ENCODE results near the gene TRIM15.
"Not testable (repeated sequence)": the region's sequence is repeated elsewhere in the genome, so short reads cannot be mapped to it uniquely, and the experiment has no call there.

The TRIM15 gene

GRCh38 chr6:30164714-30165113 is 1.4 kb downstream of the TRIM15 start:
- TF ChIP-seq CTCF (IDR thresholded peaks at IDR 0.05; ENCODE audit: low read length) (no peak), EZH2 (IDR thresholded peaks at IDR 0.05; ENCODE audit: borderline replicate concordance, low read length) (no peak)
- no peak overlapping the region for H3K27ac ChIP-seq (ENCODE audit: low read depth, low read length, poor library complexity, severe bottlenecking)
- no peaks in the 10 kb centered on the region for H3K36me3 ChIP-seq (ENCODE audit: insufficient read depth, low read length)
- H3K27me3 ChIP-seq (ENCODE audit: insufficient read depth, low read length) = no peaks in the 10 kb centered on the region; the same call in 1 of the 2 replicates
- no peaks in the 10 kb centered on the region for H4K20me1 ChIP-seq (ENCODE audit: insufficient read depth, low read length)
- H3K4me2 ChIP-seq (ENCODE audit: low read length) = no peak overlapping the region
- H3K9ac ChIP-seq (ENCODE audit: low read length) = no peak overlapping the region
- no peaks in the 10 kb centered on the region for H3K79me2 ChIP-seq (ENCODE audit: insufficient read depth, low read length)
- no peaks in the 10 kb centered on the region for H3F3A ChIP-seq (ENCODE audit: insufficient read depth, low read length)
- H3K4me3 ChIP-seq (ENCODE audit: low read depth, low read length, poor library complexity, severe bottlenecking) = no peak overlapping the region
- no peaks in the 10 kb centered on the region for H3K4me1 ChIP-seq (ENCODE audit: insufficient read depth, low read length, severe bottlenecking)
- no peaks in the 10 kb centered on the region for H3K9me2 ChIP-seq (ENCODE audit: low read depth, low read length)
- no peaks in the 10 kb centered on the region for H3K9me3 ChIP-seq (ENCODE audit: low read length)
- H2AFZ ChIP-seq (ENCODE audit: low read length) = no peak overlapping the region

- not testable (repeated sequence) for H3K9me3 ChIP-seq (ENCODE audit: low read length); H3K27me3 ChIP-seq (ENCODE audit: insufficient read depth, low read length); H3K4me1 ChIP-seq (ENCODE audit: insufficient read depth, low read length, severe bottlenecking); H3K9me2 ChIP-seq (ENCODE audit: low read depth, low read length); H4K20me1 ChIP-seq (ENCODE audit: insufficient read depth, low read length); H3K79me2 ChIP-seq (ENCODE audit: insufficient read depth, low read length); H3K4me3 ChIP-seq (ENCODE audit: low read depth, low read length, poor library complexity, severe bottlenecking); H3K4me2 ChIP-seq (ENCODE audit: low read length); H3K27ac ChIP-seq (ENCODE audit: low read depth, low read length, poor library complexity, severe bottlenecking); H3K36me3 ChIP-seq (ENCODE audit: insufficient read depth, low read length); H2AFZ ChIP-seq (ENCODE audit: low read length); H3F3A ChIP-seq (ENCODE audit: insufficient read depth, low read length); H3K9ac ChIP-seq (ENCODE audit: low read length)
These were observed 1.9 kb downstream of the TRIM15 start for GRCh38 chr6:30165238-30165637.

DNA sequence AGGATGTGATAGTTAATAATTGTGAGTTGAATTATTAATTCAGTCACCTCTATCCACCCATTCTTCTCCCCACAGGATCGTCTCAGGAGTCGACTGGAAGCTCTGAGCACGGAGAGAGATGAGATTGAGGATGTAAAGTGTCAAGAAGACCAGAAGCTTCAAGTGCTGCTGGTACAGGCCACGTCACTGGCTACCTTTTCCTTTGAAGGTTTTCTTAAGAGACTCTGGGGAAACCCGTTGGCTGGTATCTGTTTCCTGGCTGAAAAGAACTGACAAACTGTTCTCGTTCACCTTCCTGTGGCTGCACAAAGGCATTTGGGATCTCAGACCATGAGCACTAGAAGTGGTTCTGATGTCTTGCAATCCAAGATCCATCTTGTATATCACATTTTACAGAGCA is 3.8 kb downstream of the TRIM15 start:
- Histone ChIP-seq H3F3A (ENCODE audit: insufficient read depth, low read length) (no peaks in the 10 kb centered on the region), H3K9me2 (ENCODE audit: low read depth, low read length) (no peaks in the 10 kb centered on the region), H3K79me2 (ENCODE audit: insufficient read depth, low read length) (no peaks in the 10 kb centered on the region), H3K9me3 (ENCODE audit: low read length) (no peaks in the 10 kb centered on the region), H4K20me1 (ENCODE audit: insufficient read depth, low read length) (no peaks in the 10 kb centered on the region), H3K27ac (ENCODE audit: low read depth, low read length, poor library complexity, severe bottlenecking) (no peak overlapping the region), H3K4me2 (ENCODE audit: low read length) (no peak overlapping the region), H3K36me3 (ENCODE audit: insufficient read depth, low read length) (no peaks in the 10 kb centered on the region), H3K27me3 (ENCODE audit: insufficient read depth, low read length) (no peaks in the 10 kb centered on the region; the same call in 1 of the 2 replicates), H2AFZ (ENCODE audit: low read length) (no peak overlapping the region), H3K9ac (ENCODE audit: low read length) (no peak overlapping the region), H3K4me3 (ENCODE audit: low read depth, low read length, poor library complexity, severe bottlenecking) (no peak overlapping the region), H3K4me1 (ENCODE audit: insufficient read depth, low read length, severe bottlenecking) (no peaks in the 10 kb centered on the region)
- no peak for TF ChIP-seq CTCF (IDR thresholded peaks at IDR 0.05; ENCODE audit: low read length)
- no peak for TF ChIP-seq EZH2 (IDR thresholded peaks at IDR 0.05; ENCODE audit: borderline replicate concordance, low read length)

GRCh38 chr6:30168741-30169140 is 5.4 kb downstream of the TRIM15 start:
- Histone ChIP-seq H2AFZ (ENCODE audit: low read length) (no peak overlapping the region), H3K9me3 (ENCODE audit: low read length) (no peaks in the 10 kb centered on the region), H3K9me2 (ENCODE audit: low read depth, low read length) (no peaks in the 10 kb centered on the region), H3K27me3 (ENCODE audit: insufficient read depth, low read length) (no peaks in the 10 kb centered on the region; the same call in 1 of the 2 replicates), H3K4me2 (ENCODE audit: low read length) (no peak overlapping the region), H3K4me3 (ENCODE audit: low read depth, low read length, poor library complexity, severe bottlenecking) (no peak overlapping the region), H3K4me1 (ENCODE audit: insufficient read depth, low read length, severe bottlenecking) (no peaks in the 10 kb centered on the region), H3K36me3 (ENCODE audit: insufficient read depth, low read length) (no peaks in the 10 kb centered on the region), H3K9ac (ENCODE audit: low read length) (no peak overlapping the region), H3K79me2 (ENCODE audit: insufficient read depth, low read length) (no peaks in the 10 kb centered on the region), H4K20me1 (ENCODE audit: insufficient read depth, low read length) (no peaks in the 10 kb centered on the region), H3F3A (ENCODE audit: insufficient read depth, low read length) (no peaks in the 10 kb centered on the region), H3K27ac (ENCODE audit: low read depth, low read length, poor library complexity, severe bottlenecking) (no peak overlapping the region)
- TF ChIP-seq CTCF (IDR thresholded peaks at IDR 0.05; ENCODE audit: low read length) = no peak
- no peak for TF ChIP-seq EZH2 (IDR thresholded peaks at IDR 0.05; ENCODE audit: borderline replicate concordance, low read length)
